Measurements from ENCODE around the gene GDF7. TPM values are rescaled to one million over a fixed set of nuclear protein-coding genes. Genes with fewer than 3 reads are reported as not detected.

The GDF7 gene
- total and polyA plus RNA-seq, 2 of the 8 experiments (the other 6 are each of a cell fraction or from before 2014, with no cell fraction given) = 0.04 to 0.06 TPM

DNA sequence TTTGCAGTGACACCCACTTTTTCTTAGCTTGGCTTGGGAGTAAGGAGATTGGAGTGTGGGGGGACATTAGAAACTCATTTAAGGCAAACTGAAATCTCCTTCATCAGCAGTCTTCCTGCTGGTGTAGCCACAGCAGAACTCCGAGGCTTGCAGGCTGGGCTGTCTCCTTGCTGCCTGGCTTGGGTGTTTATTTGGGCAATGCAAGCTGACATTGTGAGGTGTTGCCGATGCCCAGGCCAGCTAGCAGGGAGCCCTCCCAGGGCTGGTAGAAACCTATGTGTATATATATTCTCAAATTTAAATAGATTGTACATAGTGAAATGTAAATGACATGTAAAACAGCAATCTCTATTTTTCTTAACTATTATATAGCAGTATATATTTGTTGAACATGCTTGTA is 11.8 kb downstream of the GDF7 start:
- Histone ChIP-seq H3K9ac (replicated peaks in 1 of 4; ENCODE audit: extremely low read depth in 1 of 4, low read depth in 3 of 4, low read length in 3 of 4) (no peak overlapping the region), H3K27me3 (replicated peaks in 1 of 4; ENCODE audit: control insufficient read depth in 3 of 4, extremely low read depth in 1 of 4, insufficient read depth in 3 of 4, low read length in 3 of 4) (peaks cover 0 to 13% (median 10%) of the 10 kb centered on the region in 4 experiments; a peak in 4 of 7 replicates), H3K79me1 (ENCODE audit: low read depth, low read length) (no peaks in the 10 kb centered on the region), H2BK15ac (ENCODE audit: low read length) (no peak overlapping the region), H2AFZ (ENCODE audit: low read length) (no peak overlapping the region), H2BK12ac (ENCODE audit: low read depth, low read length) (no peak overlapping the region), H2AK5ac (ENCODE audit: low read depth, low read length) (no peak overlapping the region), H4K91ac (replicated peaks; ENCODE audit: insufficient read length, low read length) (no peak overlapping the region), H4K5ac (ENCODE audit: insufficient read length, low read depth, low read length) (no peak overlapping the region), H3K14ac (ENCODE audit: insufficient read length) (no peak overlapping the region), H2BK20ac (ENCODE audit: low read length) (no peak overlapping the region), H3K4ac (replicated peaks; ENCODE audit: insufficient read length, low read depth, low read length) (no peak overlapping the region), H3K27ac (ENCODE audit: low read depth, low read length) (no peak overlapping the region), H2BK120ac (replicated peaks; ENCODE audit: low read depth, low read length) (no peak overlapping the region), H3K23me2 (ENCODE audit: low read depth, low read length) (no peaks in the 10 kb centered on the region), H3K9me3 (ENCODE audit: insufficient read depth in 2 of 2, low read depth in 1 of 2, low read length in 1 of 2) (no peaks in the 10 kb centered on the region), H4K8ac (ENCODE audit: extremely low read depth, insufficient read depth, low read length) (no peak overlapping the region), H2BK5ac (ENCODE audit: low read depth, low read length) (no peak overlapping the region), H3K4me1 (replicated peaks in 1 of 4; ENCODE audit: control insufficient read depth in 3 of 4, insufficient read depth in 4 of 4, low read length in 3 of 4) (peaks cover 0 to 18% (median 8%) of the 10 kb centered on the region in 4 experiments; a peak in 6 of 7 replicates), H3K18ac (ENCODE audit: extremely low read depth, low read length) (no peak overlapping the region), H4K20me1 (replicated peaks in 1 of 2; ENCODE audit: control insufficient read depth in 1 of 2, insufficient read depth in 2 of 2, low read length in 2 of 2) (peaks cover 6% of the 10 kb centered on the region in 2 experiments), H3K4me3 (ENCODE audit: extremely low read depth in 1 of 4, insufficient read depth in 2 of 4, low read depth in 3 of 4, low read length in 4 of 4) (no peak overlapping the region), H3K4me2 (ENCODE audit: insufficient read depth in 1 of 2, low read depth in 2 of 2, low read length in 2 of 2) (no peak overlapping the region), H3K23ac (ENCODE audit: insufficient read length) (no peak overlapping the region), H3K56ac (replicated peaks; ENCODE audit: insufficient read length, low read depth, low read length) (no peak overlapping the region), H3K36me3 (ENCODE audit: control insufficient read depth in 2 of 4, insufficient read depth in 4 of 4, low read length in 3 of 4) (no peaks in the 10 kb centered on the region; a peak in 1 of 8 replicates), H3K79me2 (ENCODE audit: control insufficient read depth in 1 of 2, insufficient read depth in 2 of 2, low read length in 2 of 2) (no peaks in the 10 kb centered on the region)
- no peak for TF ChIP-seq KDM5A (IDR thresholded peaks at IDR 0.05; ENCODE audit: low read length)
- TF ChIP-seq SIRT6 (IDR thresholded peaks at IDR 0.05; ENCODE audit: low read length) = no peak
- no peak for TF ChIP-seq CHD1 (IDR thresholded peaks at IDR 0.05; ENCODE audit: low read depth, low read length)
- TF ChIP-seq CHD2 (IDR thresholded peaks at IDR 0.05; ENCODE audit: low read length) = no peak
- TF ChIP-seq BACH1 (IDR thresholded peaks at IDR 0.05; ENCODE audit: low read length) = no peak
- TF ChIP-seq RNF2 (IDR thresholded peaks at IDR 0.05; ENCODE audit: borderline replicate concordance, low read depth, low read length, missing control alignments, poor library complexity, severe bottlenecking) = no peak
- TF ChIP-seq TBP (IDR thresholded peaks at IDR 0.05; ENCODE audit: low read depth, low read length) = no peak
- no peak for TF ChIP-seq CREB1 (IDR thresholded peaks at IDR 0.05)
- TF ChIP-seq MAX (IDR thresholded peaks at IDR 0.05) = no peak
- FAIRE-seq = no peak
- WGBS, 2 experiments (ENCODE audit: extremely low coverage in 1 of 2, insufficient coverage in 1 of 2, insufficient read length in 1 of 2, insufficient replicate concordance in 2 of 2, low coverage in 1 of 2, low lambda C conversion rate in 2 of 2, missing lambda C conversion rate in 1 of 2) = 95% methylated on average over 2 of the region's 2 CpGs; no CpG with 5 or more reads in 1 of the 2 experiments
- ChIA-PET POLR2A (ENCODE audit: partially characterized antibody) (interaction anchor here (1.4 kb wide), 1 partner anchor 12 kb away, joined by 6 read pairs; no protein-coding TSS in a partner anchor), CTCF (ENCODE audit: partially characterized antibody) (interaction anchor here (0.6 to 8.7 kb wide), 17 partner anchors 9 to 377 kb away, joined by 3 to 266 read pairs (median 15); partner anchors contain the start of gene GDF7)
- DNase-seq (ENCODE audit: low read depth in 1 of 2, low spot score in 2 of 2) = no peak

Data from H1 (cell line).